ENCODE data around the gene PSMG4. TPM values are rescaled to one million over a fixed set of nuclear protein-coding genes. Genes with fewer than 3 reads are reported as not detected.

Gene PSMG4
- total and polyA plus RNA-seq, 2 donors (not counting 3 experiments of a cell fraction or from before 2014, with no cell fraction given), result 31.4 to 46.0 TPM

- dilution Hi-C loops (cut with MboI; ENCODE audit: extremely low pct_ligation_motif_present, low sequenced_read_pairs) (loop anchor here (25.0 kb wide), 1 partner anchor 689 kb away; no protein-coding TSS in a partner anchor), intact Hi-C loops (cut with micrococcal nuclease) (no loop called here)
- no peaks in the 10 kb centered on the region for H3K9me1 ChIP-seq (replicated peaks; ENCODE audit: control insufficient read depth, extremely low read depth, insufficient read depth, low read length)
- no peak overlapping the region for H3K4me3 ChIP-seq (replicated peaks in 1 of 3; ENCODE audit: insufficient read depth in 1 of 3, low read depth in 1 of 3, low read length in 3 of 3)
- H3K4me2 ChIP-seq (ENCODE audit: insufficient read depth, low read length), result no peak overlapping the region
- H3K4me1 ChIP-seq (ENCODE audit: control insufficient read depth, extremely low read depth, insufficient read depth, low read length), result no peaks in the 10 kb centered on the region
- H4K20me1 ChIP-seq (replicated peaks; ENCODE audit: control insufficient read depth, extremely low read depth, insufficient read depth, low read length), result no peaks in the 10 kb centered on the region
- DNase-seq (ENCODE audit: low read depth, low spot score), result no peak
- ChIA-PET POLR2A (no interaction called here), CTCF (no interaction called here)
- no peak overlapping the region for H2AFZ ChIP-seq (ENCODE audit: low read depth, low read length)
- TF ChIP-seq POLR2AphosphoS5 (IDR thresholded peaks at IDR 0.05; ENCODE audit: insufficient read depth, low read depth, low read length) (no peak), CTCF (IDR thresholded peaks at IDR 0.05; ENCODE audit: extremely low read depth in 1 of 2, insufficient read depth in 1 of 2, low read depth in 1 of 2, low read length in 2 of 2) (no peak), MYC (IDR thresholded peaks at IDR 0.05; ENCODE audit: low read depth, low read length) (no peak), MAX (IDR thresholded peaks at IDR 0.05; ENCODE audit: insufficient read depth, insufficient read length) (no peak), JUN (IDR thresholded peaks at IDR 0.05; ENCODE audit: borderline replicate concordance, insufficient read depth, insufficient read length, low read depth) (no peak), EZH2 (IDR thresholded peaks at IDR 0.05; ENCODE audit: borderline replicate concordance, low read depth, low read length, severe bottlenecking) (no peak), POLR2A (IDR thresholded peaks at IDR 0.05; ENCODE audit: low read depth, low read length) (no peak), FOS (IDR thresholded peaks at IDR 0.05; ENCODE audit: borderline replicate concordance, insufficient read depth, low read length) (no peak), GATA2 (IDR thresholded peaks at IDR 0.05; ENCODE audit: insufficient read depth, insufficient read length, low read depth, low read length) (no peak)
- no peaks in the 10 kb centered on the region for H3K79me2 ChIP-seq (ENCODE audit: control insufficient read depth, insufficient read depth, low read length)
- H3K27ac ChIP-seq (ENCODE audit: insufficient read depth, low read depth, low read length), result no peak overlapping the region
- no TSS peak for BruUV-seq (replicated peaks)
- no peaks in the 10 kb centered on the region for H3K9me3 ChIP-seq (replicated peaks; ENCODE audit: control insufficient read depth, insufficient read depth, low read length)
- FAIRE-seq, result no peak
- H3K27me3 ChIP-seq (ENCODE audit: control insufficient read depth in 2 of 2, insufficient read depth in 2 of 2, low read length in 2 of 2), result no peaks in the 10 kb centered on the region
- peaks cover 0 to 2% of the 10 kb centered on the region in 2 experiments for H3K36me3 ChIP-seq (ENCODE audit: control insufficient read depth in 2 of 2, extremely low read depth in 1 of 2, insufficient read depth in 2 of 2, low read length in 2 of 2)
- H3K9ac ChIP-seq (replicated peaks; ENCODE audit: extremely low read depth, insufficient read depth, low read length), result no peak overlapping the region
Observed at GRCh38 chr6:3297909-3298308, 39.2 kb downstream of the PSMG4 start.
